Measurements from ENCODE around the gene PLEKHM3. TPM values are rescaled to one million over a fixed set of nuclear protein-coding genes. Genes with fewer than 3 reads are reported as not detected.

The PLEKHM3 gene
- total RNA-seq, 1 donor from 2014 or later, result 18.3 TPM

DNA sequence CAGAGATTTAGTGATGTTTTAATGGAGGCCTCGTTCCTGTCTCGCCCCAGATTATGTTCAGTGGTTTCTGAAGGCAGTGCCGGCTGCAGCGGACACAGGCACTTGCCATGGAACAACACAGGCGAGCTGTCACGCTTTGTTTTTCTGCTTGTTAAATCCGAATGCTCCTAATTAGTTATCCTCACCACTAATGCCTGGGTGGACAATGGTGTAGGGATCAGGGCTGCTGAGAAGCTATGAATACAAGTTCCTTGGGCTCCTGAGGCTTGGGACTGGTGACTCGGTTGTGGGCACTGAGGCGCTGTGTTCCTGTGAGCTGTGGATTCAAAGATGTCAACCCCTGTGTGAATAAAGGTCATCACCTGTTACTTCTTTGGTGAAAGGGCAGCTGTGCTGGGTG lies 123.5 kb downstream of the PLEKHM3 start:
- no peak overlapping the region for H3K27ac ChIP-seq
- H3K4me1 ChIP-seq, result no peaks in the 10 kb centered on the region
- no peaks in the 10 kb centered on the region for H3K27me3 ChIP-seq
- H3K9me3 ChIP-seq, result no peaks in the 10 kb centered on the region
- no peaks in the 10 kb centered on the region for H3K36me3 ChIP-seq
- DNase-seq (ENCODE audit: low spot score in 2 of 2), result no peak
- intact Hi-C loops (cut with DNase I), result no loop called here
- TF ChIP-seq, protein P1, sequence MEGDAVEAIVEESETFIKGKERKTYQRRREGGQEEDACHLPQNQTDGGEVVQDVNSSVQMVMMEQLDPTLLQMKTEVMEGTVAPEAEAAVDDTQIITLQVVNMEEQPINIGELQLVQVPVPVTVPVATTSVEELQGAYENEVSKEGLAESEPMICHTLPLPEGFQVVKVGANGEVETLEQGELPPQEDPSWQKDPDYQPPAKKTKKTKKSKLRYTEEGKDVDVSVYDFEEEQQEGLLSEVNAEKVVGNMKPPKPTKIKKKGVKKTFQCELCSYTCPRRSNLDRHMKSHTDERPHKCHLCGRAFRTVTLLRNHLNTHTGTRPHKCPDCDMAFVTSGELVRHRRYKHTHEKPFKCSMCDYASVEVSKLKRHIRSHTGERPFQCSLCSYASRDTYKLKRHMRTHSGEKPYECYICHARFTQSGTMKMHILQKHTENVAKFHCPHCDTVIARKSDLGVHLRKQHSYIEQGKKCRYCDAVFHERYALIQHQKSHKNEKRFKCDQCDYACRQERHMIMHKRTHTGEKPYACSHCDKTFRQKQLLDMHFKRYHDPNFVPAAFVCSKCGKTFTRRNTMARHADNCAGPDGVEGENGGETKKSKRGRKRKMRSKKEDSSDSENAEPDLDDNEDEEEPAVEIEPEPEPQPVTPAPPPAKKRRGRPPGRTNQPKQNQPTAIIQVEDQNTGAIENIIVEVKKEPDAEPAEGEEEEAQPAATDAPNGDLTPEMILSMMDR (IDR thresholded peaks at IDR 0.05), result no peak
- H3K4me3 ChIP-seq, result no peak overlapping the region

DNA sequence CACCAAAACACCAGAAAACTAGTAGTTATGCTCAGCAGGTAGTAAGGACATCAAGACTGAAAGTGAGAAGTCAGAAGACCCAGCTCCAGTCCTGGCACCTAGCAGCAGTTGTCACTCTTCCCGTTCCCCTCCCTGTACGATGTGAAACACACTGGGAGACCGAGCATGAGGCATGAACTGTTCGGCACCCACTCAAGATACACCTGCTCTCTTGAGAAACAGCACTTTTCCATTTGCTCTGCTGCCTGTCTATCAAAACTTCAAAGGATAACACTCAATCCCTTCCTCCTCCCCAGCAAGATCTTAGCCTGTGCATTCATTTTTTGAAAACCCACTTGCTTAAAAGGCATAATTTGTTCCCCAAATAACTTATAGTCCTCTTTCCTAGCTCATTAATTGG lies 123.9 kb downstream of the PLEKHM3 start:
- no peaks in the 10 kb centered on the region for H3K9me3 ChIP-seq
- TF ChIP-seq, protein P1 (IDR thresholded peaks at IDR 0.05), result no peak
- no peak overlapping the region for H3K4me3 ChIP-seq
- no peak overlapping the region for H3K27ac ChIP-seq
- no peak for DNase-seq (ENCODE audit: low spot score in 2 of 2)
- no peaks in the 10 kb centered on the region for H3K4me1 ChIP-seq
- no peaks in the 10 kb centered on the region for H3K27me3 ChIP-seq
- H3K36me3 ChIP-seq, result no peaks in the 10 kb centered on the region
- intact Hi-C loops (cut with DNase I), result no loop called here

DNA sequence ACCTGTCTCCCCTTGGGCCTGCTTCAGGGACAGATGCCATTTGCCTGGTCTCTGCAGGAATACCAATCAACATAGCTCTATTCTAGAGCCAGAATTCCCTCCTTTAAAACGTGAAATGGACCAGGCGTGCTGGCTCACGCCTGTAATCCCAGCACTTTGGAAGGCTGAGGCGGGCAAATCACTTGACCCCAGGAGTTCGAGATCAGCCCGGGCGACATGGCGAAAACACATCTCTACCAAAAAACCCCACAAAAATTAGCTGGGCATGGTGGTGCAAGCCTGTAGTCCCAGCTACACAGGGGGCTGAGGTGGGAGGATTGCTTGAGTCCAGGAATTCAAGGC lies 127.0 kb downstream of the PLEKHM3 start:
- no peaks in the 10 kb centered on the region for H3K36me3 ChIP-seq
- TF ChIP-seq, protein P1 (IDR thresholded peaks at IDR 0.05), result no peak
- DNase-seq (ENCODE audit: low spot score in 2 of 2), result no peak
- intact Hi-C loops (cut with DNase I), result no loop called here
- H3K9me3 ChIP-seq, result no peaks in the 10 kb centered on the region
- H3K4me1 ChIP-seq, result no peaks in the 10 kb centered on the region
- no peak overlapping the region for H3K4me3 ChIP-seq
- H3K27ac ChIP-seq, result no peak overlapping the region
- H3K27me3 ChIP-seq, result no peaks in the 10 kb centered on the region

- Histone ChIP-seq H3K9me3 (no peaks in the 10 kb centered on the region), H3K36me3 (no peaks in the 10 kb centered on the region), H3K27me3 (no peaks in the 10 kb centered on the region), H3K27ac (no peak overlapping the region), H3K4me3 (no peak overlapping the region), H3K4me1 (peaks cover 0 to 5% of the 10 kb centered on the region in 2 donors)
- no peak for DNase-seq (ENCODE audit: low spot score in 2 of 2)
- TF ChIP-seq, protein P1 (IDR thresholded peaks at IDR 0.05), result no peak
- intact Hi-C loops (cut with DNase I), result no loop called here
Measured at GRCh38 chr2:207897541-207898353, 127.6 kb downstream of the PLEKHM3 start.

GRCh38 chr2:207896525-207897285 lies 128.6 kb downstream of the PLEKHM3 start:
- intact Hi-C loops (cut with DNase I), result no loop called here
- peaks cover 0 to 11% of the 10 kb centered on the region in 2 donors for H3K4me1 ChIP-seq

More at GRCh38 chr2:207896525-207897285, 128.6 kb downstream of the PLEKHM3 start:
- TF ChIP-seq, protein P1 (IDR thresholded peaks at IDR 0.05), result no peak
- Histone ChIP-seq H3K36me3 (no peaks in the 10 kb centered on the region), H3K27me3 (no peaks in the 10 kb centered on the region), H3K9me3 (no peaks in the 10 kb centered on the region), H3K27ac (no peak overlapping the region), H3K4me3 (no peak overlapping the region)
- DNase-seq (ENCODE audit: low spot score in 2 of 2), result no peak

Measured in ascending aorta (tissue), 2 donors.